ENCODE results near the gene ARFGAP3. TPM values are rescaled to one million over a fixed set of nuclear protein-coding genes. Genes with fewer than 3 reads are reported as not detected.

ARFGAP3 gene
- total RNA-seq, 1 donor from 2014 or later = 26.3 TPM

GRCh38 chr22:42868751-42869251 is 11.7 kb upstream of the ARFGAP3 start:
- Mint-ChIP-seq H3K9me3 (ENCODE audit: low read depth) (no peaks in the 10 kb centered on the region), H3K4me1 (ENCODE audit: low read depth) (no peaks in the 10 kb centered on the region), H3K27me3 (no peaks in the 10 kb centered on the region), H3K27ac (no peak overlapping the region), H3K36me3 (ENCODE audit: insufficient read depth) (peaks cover 5% of the 10 kb centered on the region), H3K4me3 (ENCODE audit: low read depth) (no peak overlapping the region)
- DNase-seq (ENCODE audit: low spot score, unreplicated experiment) = no peak
- TF ChIP-seq CTCF (IDR thresholded peaks at IDR 0.05; ENCODE audit: unreplicated experiment) = no peak

- DNase-seq (ENCODE audit: low spot score, unreplicated experiment) = no peak
- no peak overlapping the region for H3K27ac Mint-ChIP-seq
- no peaks in the 10 kb centered on the region for H3K27me3 Mint-ChIP-seq
- H3K9me3 Mint-ChIP-seq (ENCODE audit: low read depth) = no peaks in the 10 kb centered on the region
- TF ChIP-seq CTCF (IDR thresholded peaks at IDR 0.05; ENCODE audit: unreplicated experiment) = no peak
- H3K4me3 Mint-ChIP-seq (ENCODE audit: low read depth) = no peak overlapping the region
- no peaks in the 10 kb centered on the region for H3K4me1 Mint-ChIP-seq (ENCODE audit: low read depth)
- H3K36me3 Mint-ChIP-seq (ENCODE audit: insufficient read depth) = peaks cover 5% of the 10 kb centered on the region
Measured at GRCh38 chr22:42866100-42866499, 9.0 kb upstream of the ARFGAP3 start.

- Mint-ChIP-seq H3K27ac (no peak overlapping the region), H3K4me3 (ENCODE audit: low read depth) (no peak overlapping the region), H3K27me3 (no peaks in the 10 kb centered on the region), H3K36me3 (ENCODE audit: insufficient read depth) (peaks cover 4% of the 10 kb centered on the region), H3K4me1 (ENCODE audit: low read depth) (no peaks in the 10 kb centered on the region), H3K9me3 (ENCODE audit: low read depth) (no peaks in the 10 kb centered on the region)
- no peak for TF ChIP-seq CTCF (IDR thresholded peaks at IDR 0.05; ENCODE audit: unreplicated experiment)
- no peak for DNase-seq (ENCODE audit: low spot score, unreplicated experiment)
Measured at GRCh38 chr22:42865536-42865935, 8.5 kb upstream of the ARFGAP3 start.

- H3K36me3 Mint-ChIP-seq (ENCODE audit: insufficient read depth) = no peaks in the 10 kb centered on the region
- H3K4me1 Mint-ChIP-seq (ENCODE audit: low read depth) = no peaks in the 10 kb centered on the region
- H3K27ac Mint-ChIP-seq = no peak overlapping the region
- no peak overlapping the region for H3K4me3 Mint-ChIP-seq (ENCODE audit: low read depth)
- DNase-seq (ENCODE audit: low spot score, unreplicated experiment) = no peak
- H3K27me3 Mint-ChIP-seq = no peaks in the 10 kb centered on the region
- H3K9me3 Mint-ChIP-seq (ENCODE audit: low read depth) = no peaks in the 10 kb centered on the region
- TF ChIP-seq CTCF (IDR thresholded peaks at IDR 0.05; ENCODE audit: unreplicated experiment) = no peak
Measured at GRCh38 chr22:42863349-42863961, 6.4 kb upstream of the ARFGAP3 start.

GRCh38 chr22:42862045-42862734 is 5.1 kb upstream of the ARFGAP3 start:
- Mint-ChIP-seq H3K9me3 (ENCODE audit: low read depth) (no peaks in the 10 kb centered on the region), H3K27ac (no peak overlapping the region), H3K27me3 (no peaks in the 10 kb centered on the region), H3K4me1 (ENCODE audit: low read depth) (no peaks in the 10 kb centered on the region), H3K4me3 (ENCODE audit: low read depth) (no peak overlapping the region), H3K36me3 (ENCODE audit: insufficient read depth) (no peaks in the 10 kb centered on the region)
- no peak for TF ChIP-seq CTCF (IDR thresholded peaks at IDR 0.05; ENCODE audit: unreplicated experiment)
- DNase-seq (ENCODE audit: low spot score, unreplicated experiment) = no peak
